ENCODE results near the gene CELF4.

The CELF4 gene

GRCh38 chr18:37511721-37512298 lies 53.8 kb downstream of the CELF4 start:
- Mint-ChIP-seq H3K36me3 (ENCODE audit: low read depth) (no peaks in the 10 kb centered on the region), H3K27ac (no peak overlapping the region), H3K27me3 (peaks cover 9% of the 10 kb centered on the region), H3K9me3 (peaks cover 10% of the 10 kb centered on the region), H3K4me1 (ENCODE audit: low read depth) (no peaks in the 10 kb centered on the region), H3K4me3 (no peak overlapping the region)
- no peak for DNase-seq

GRCh38 chr18:37509600-37509999 lies 56.0 kb downstream of the CELF4 start:
- no peaks in the 10 kb centered on the region for H3K4me1 Mint-ChIP-seq (ENCODE audit: low read depth)
- H3K9me3 Mint-ChIP-seq: peaks cover 10% of the 10 kb centered on the region
- DNase-seq: no peak
- H3K27ac Mint-ChIP-seq: no peak overlapping the region
- H3K36me3 Mint-ChIP-seq (ENCODE audit: low read depth): no peaks in the 10 kb centered on the region
- no peak overlapping the region for H3K4me3 Mint-ChIP-seq
- H3K27me3 Mint-ChIP-seq: peaks cover 6% of the 10 kb centered on the region

GRCh38 chr18:37508207-37508606 lies 57.4 kb downstream of the CELF4 start:
- H3K27me3 Mint-ChIP-seq: no peaks in the 10 kb centered on the region
- DNase-seq: no peak
- peaks cover 10% of the 10 kb centered on the region for H3K9me3 Mint-ChIP-seq
- H3K36me3 Mint-ChIP-seq (ENCODE audit: low read depth): no peaks in the 10 kb centered on the region
- no peak overlapping the region for H3K4me3 Mint-ChIP-seq
- no peaks in the 10 kb centered on the region for H3K4me1 Mint-ChIP-seq (ENCODE audit: low read depth)
- no peak overlapping the region for H3K27ac Mint-ChIP-seq

DNA sequence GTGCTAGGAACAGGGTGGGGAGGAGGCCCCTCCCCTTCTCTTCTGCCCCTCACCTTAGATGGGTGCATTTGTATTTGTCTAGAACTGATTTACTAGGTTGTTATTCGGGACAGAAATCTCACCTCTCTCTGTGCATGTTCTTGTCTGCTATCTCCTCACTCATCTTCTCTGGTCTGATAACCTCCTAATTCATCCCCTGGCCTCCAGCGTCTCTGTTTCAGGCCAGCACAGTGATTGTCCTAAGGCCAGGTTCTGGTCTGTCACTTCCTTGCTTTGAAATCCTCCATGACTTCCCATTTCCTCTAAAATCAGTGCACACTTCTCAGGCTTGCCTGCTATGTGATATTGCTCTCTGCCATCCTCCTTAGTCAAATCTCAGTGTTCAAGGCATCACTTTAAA lies 58.4 kb downstream of the CELF4 start:
- H3K27ac Mint-ChIP-seq: no peak overlapping the region
- H3K9me3 Mint-ChIP-seq: peaks cover 10% of the 10 kb centered on the region
- no peaks in the 10 kb centered on the region for H3K27me3 Mint-ChIP-seq
- no peaks in the 10 kb centered on the region for H3K36me3 Mint-ChIP-seq (ENCODE audit: low read depth)
- H3K4me3 Mint-ChIP-seq: no peak overlapping the region
- DNase-seq: no peak
- no peaks in the 10 kb centered on the region for H3K4me1 Mint-ChIP-seq (ENCODE audit: low read depth)

- Mint-ChIP-seq H3K4me1 (ENCODE audit: low read depth) (no peaks in the 10 kb centered on the region), H3K36me3 (ENCODE audit: low read depth) (no peaks in the 10 kb centered on the region), H3K4me3 (no peak overlapping the region), H3K27ac (no peak overlapping the region), H3K9me3 (peaks cover 8% of the 10 kb centered on the region), H3K27me3 (peaks cover 5% of the 10 kb centered on the region)
- no peak for DNase-seq
Observed at GRCh38 chr18:37506001-37506400, 59.6 kb downstream of the CELF4 start.

DNA sequence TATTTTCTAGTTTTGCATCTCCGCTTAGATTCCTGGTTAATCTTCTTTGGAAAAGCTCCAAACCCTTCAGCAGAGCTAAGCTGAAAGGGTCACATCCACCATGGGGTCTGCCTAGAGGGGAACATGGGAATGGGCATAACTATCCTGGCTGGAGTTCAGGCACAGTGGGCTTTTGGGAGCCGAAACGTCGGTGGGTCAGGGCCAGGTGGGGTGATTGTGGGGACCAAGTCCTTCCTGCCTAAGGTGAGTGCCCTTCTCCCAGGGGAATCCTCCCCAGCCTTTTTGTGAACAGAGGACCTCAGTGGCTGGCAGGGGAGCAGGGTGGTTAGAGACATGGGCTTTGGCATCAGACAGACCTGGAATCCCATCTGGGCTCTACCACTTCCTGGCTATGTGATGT lies 60.3 kb downstream of the CELF4 start:
- H3K9me3 Mint-ChIP-seq: peaks cover 5% of the 10 kb centered on the region
- no peak for DNase-seq
- H3K36me3 Mint-ChIP-seq (ENCODE audit: low read depth): no peaks in the 10 kb centered on the region
- H3K4me3 Mint-ChIP-seq: no peak overlapping the region
- no peak overlapping the region for H3K27ac Mint-ChIP-seq
- peaks cover 5% of the 10 kb centered on the region for H3K27me3 Mint-ChIP-seq
- H3K4me1 Mint-ChIP-seq (ENCODE audit: low read depth): no peaks in the 10 kb centered on the region

DNA sequence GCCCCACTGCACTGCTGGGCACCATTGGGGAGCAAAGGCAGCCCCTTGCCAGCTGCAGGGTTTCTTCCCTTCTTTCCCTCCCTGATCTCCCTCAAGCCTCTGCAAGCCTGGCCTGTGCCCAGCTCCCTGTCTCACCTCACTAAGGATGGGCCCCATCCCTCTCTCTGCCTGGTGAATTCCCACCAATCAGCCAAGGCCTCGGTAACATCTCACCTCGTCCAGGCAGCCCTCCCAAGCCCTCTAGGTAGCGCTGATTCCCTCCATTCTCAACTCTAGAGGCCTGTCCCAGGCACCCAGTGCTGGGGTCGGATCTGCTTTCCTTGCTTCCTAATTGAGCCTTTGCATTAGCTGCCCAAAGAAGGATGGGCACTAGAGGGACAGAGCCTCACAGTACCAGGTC lies 63.0 kb downstream of the CELF4 start:
- no peak for DNase-seq
- no peak overlapping the region for H3K4me3 Mint-ChIP-seq
- no peaks in the 10 kb centered on the region for H3K9me3 Mint-ChIP-seq
- no peak overlapping the region for H3K27ac Mint-ChIP-seq
- peaks cover 15% of the 10 kb centered on the region for H3K27me3 Mint-ChIP-seq
- H3K4me1 Mint-ChIP-seq (ENCODE audit: low read depth): no peaks in the 10 kb centered on the region
- H3K36me3 Mint-ChIP-seq (ENCODE audit: low read depth): no peaks in the 10 kb centered on the region

DNA sequence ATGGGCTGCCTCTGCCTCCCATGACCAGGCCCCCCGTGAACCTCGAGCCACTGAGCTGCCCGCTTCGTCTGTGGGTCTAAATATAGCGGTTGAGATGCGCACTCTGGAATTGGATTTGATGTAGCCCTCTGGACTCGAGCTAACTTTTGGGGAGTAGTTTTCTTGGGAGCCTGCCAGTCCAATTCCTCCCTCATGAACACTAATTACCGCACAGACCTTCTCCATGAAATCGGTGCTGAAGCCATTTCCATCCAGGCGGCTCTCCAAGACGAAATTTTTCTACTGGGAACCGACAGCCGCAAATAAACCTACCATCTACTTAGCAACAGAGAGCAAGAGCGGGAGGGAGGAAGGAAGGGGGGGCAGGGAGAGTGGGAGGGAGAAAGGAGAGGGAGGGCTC lies 63.6 kb downstream of the CELF4 start:
- no peak for DNase-seq
- Mint-ChIP-seq H3K9me3 (no peaks in the 10 kb centered on the region), H3K36me3 (ENCODE audit: low read depth) (no peaks in the 10 kb centered on the region), H3K27ac (no peak overlapping the region), H3K4me3 (no peak overlapping the region), H3K27me3 (peaks cover 15% of the 10 kb centered on the region), H3K4me1 (ENCODE audit: low read depth) (no peaks in the 10 kb centered on the region)

DNA sequence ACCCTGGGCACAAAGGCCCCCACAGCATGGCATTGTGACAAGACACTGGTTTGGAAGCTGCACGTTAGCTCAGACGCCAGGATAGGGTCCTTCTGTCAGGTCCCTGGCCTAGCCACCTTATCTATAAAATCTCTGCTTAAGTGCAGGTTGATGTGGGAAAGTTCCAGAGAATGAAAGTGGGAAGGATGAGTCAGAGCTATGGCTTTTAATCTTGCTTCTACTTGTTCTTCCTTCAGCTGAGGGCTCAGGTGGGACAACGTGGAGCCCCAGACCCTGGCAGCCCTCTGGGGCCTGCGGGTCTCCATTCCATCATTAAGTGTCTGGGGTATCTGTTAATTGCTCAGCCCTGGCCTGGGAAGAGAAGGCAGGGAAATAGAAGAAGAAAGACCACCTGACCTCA lies 64.5 kb downstream of the CELF4 start:
- no peak overlapping the region for H3K4me3 Mint-ChIP-seq
- H3K27ac Mint-ChIP-seq: no peak overlapping the region
- H3K4me1 Mint-ChIP-seq (ENCODE audit: low read depth): no peaks in the 10 kb centered on the region
- H3K27me3 Mint-ChIP-seq: peaks cover 15% of the 10 kb centered on the region
- no peaks in the 10 kb centered on the region for H3K9me3 Mint-ChIP-seq
- no peaks in the 10 kb centered on the region for H3K36me3 Mint-ChIP-seq (ENCODE audit: low read depth)
- DNase-seq: no peak

DNA sequence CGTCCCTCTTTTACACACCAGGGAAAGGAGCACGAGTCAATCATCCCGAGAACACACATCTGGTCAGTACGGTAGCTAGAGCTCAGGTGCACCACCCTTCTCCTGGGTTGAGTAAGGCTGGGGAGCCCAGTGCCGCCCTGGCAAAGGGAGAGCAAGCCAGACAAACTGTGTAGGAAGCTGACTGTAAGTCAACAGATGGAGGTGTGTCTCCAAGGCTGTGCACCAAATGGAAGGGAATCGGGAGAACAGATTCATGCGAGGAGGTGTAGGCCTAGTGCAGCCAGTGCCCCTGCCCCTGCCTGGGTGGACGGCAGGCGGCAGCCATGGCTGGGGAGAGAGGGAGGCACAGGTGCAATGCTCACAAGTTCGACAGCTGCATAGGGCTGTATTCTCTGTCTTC lies 65.7 kb downstream of the CELF4 start:
- no peaks in the 10 kb centered on the region for H3K9me3 Mint-ChIP-seq
- no peak for DNase-seq
- no peaks in the 10 kb centered on the region for H3K36me3 Mint-ChIP-seq (ENCODE audit: low read depth)
- no peak overlapping the region for H3K27ac Mint-ChIP-seq
- H3K4me1 Mint-ChIP-seq (ENCODE audit: low read depth): no peaks in the 10 kb centered on the region
- no peak overlapping the region for H3K4me3 Mint-ChIP-seq
- H3K27me3 Mint-ChIP-seq: peaks cover 15% of the 10 kb centered on the region

GRCh38 chr18:37499044-37499443 lies 66.6 kb downstream of the CELF4 start:
- no peaks in the 10 kb centered on the region for H3K36me3 Mint-ChIP-seq (ENCODE audit: low read depth)
- no peaks in the 10 kb centered on the region for H3K9me3 Mint-ChIP-seq
- DNase-seq: no peak
- H3K4me3 Mint-ChIP-seq: no peak overlapping the region
- H3K4me1 Mint-ChIP-seq (ENCODE audit: low read depth): no peaks in the 10 kb centered on the region
- no peak overlapping the region for H3K27ac Mint-ChIP-seq
- peaks cover 15% of the 10 kb centered on the region for H3K27me3 Mint-ChIP-seq

- no peak overlapping the region for H3K27ac Mint-ChIP-seq
- no peaks in the 10 kb centered on the region for H3K36me3 Mint-ChIP-seq (ENCODE audit: low read depth)
- DNase-seq: no peak
- no peaks in the 10 kb centered on the region for H3K9me3 Mint-ChIP-seq
- no peak overlapping the region for H3K4me3 Mint-ChIP-seq
- no peaks in the 10 kb centered on the region for H3K4me1 Mint-ChIP-seq (ENCODE audit: low read depth)
- H3K27me3 Mint-ChIP-seq: peaks cover 18% of the 10 kb centered on the region
Observed at GRCh38 chr18:37497853-37498518, 67.6 kb downstream of the CELF4 start.

GRCh38 chr18:37496568-37496967 lies 69.0 kb downstream of the CELF4 start:
- Mint-ChIP-seq H3K4me1 (ENCODE audit: low read depth) (no peaks in the 10 kb centered on the region), H3K4me3 (no peak overlapping the region), H3K27ac (no peak overlapping the region), H3K27me3 (peaks cover 22% of the 10 kb centered on the region), H3K36me3 (ENCODE audit: low read depth) (no peaks in the 10 kb centered on the region), H3K9me3 (no peaks in the 10 kb centered on the region)
- no peak for DNase-seq

DNA sequence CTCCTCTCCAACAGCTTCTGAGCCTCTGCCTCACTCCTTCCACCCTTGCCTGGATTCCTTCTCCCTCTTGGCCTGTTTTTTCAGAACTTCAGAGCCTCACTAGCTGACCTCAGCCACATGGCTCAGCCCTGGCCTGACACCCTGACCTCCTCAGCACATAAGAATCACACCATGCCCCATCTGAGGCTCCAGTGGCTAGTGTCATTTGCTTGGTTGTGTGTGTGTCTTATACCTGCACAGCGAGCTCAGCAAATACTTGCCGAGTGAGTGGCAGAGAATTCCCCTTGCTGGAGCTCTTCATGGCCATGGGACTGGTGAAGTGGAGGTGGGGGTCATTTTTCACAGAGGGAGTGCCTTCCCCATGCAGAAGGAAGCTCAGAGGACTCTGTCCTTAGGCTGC lies 70.2 kb downstream of the CELF4 start:
- Mint-ChIP-seq H3K9me3 (no peaks in the 10 kb centered on the region), H3K4me3 (no peak overlapping the region)

DNA sequence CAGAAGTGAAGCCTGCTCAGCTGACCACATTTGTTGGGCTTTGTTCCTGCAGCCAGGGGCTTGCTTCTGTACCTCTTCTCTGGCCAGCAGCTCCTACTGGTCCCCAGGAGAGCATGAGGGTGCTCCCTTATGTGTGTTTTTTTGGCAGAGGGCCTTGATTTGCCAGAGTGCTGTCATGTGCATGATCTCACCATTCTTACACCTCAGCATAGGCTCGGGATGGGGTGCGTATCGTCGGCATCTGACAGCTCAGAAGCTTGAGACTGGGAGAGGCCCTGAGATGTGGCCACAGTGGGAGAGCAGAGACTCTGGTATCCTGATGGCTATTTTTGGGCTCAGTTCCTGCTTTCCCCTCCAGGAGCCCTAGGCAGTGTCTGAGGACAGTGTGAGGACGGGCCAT lies 71.2 kb downstream of the CELF4 start:
- Mint-ChIP-seq H3K27me3 (peaks cover 31% of the 10 kb centered on the region), H3K4me1 (ENCODE audit: low read depth) (no peaks in the 10 kb centered on the region), H3K36me3 (ENCODE audit: low read depth) (no peaks in the 10 kb centered on the region), H3K9me3 (no peaks in the 10 kb centered on the region), H3K4me3 (no peak overlapping the region), H3K27ac (no peak overlapping the region)
- no peak for DNase-seq

More for the DNA sequence above, 70.2 kb downstream of the CELF4 start:
- peaks cover 26% of the 10 kb centered on the region for H3K27me3 Mint-ChIP-seq
- H3K36me3 Mint-ChIP-seq (ENCODE audit: low read depth): no peaks in the 10 kb centered on the region
- no peak overlapping the region for H3K27ac Mint-ChIP-seq
- H3K4me1 Mint-ChIP-seq (ENCODE audit: low read depth): no peaks in the 10 kb centered on the region
- no peak for DNase-seq

All from activated T-cell treated with anti-CD3 and anti-CD28 coated beads, Interleukin-2, amount 50 U/mL, for 24 hours (primary cell).